HG02759 (cell line): ENCODE measurements around the gene TES.
"Not testable (repeated sequence)": the region's sequence is repeated elsewhere in the genome, so short reads cannot be mapped to it uniquely, and the experiment has no call there.

Source experiments
- ATAC-seq: cut with Tn5 transposase; IDR thresholded peaks from one replicate; pipeline ENCODE4 v1.9.1; 2021; ENCODE audit warnings: mild to moderate bottlenecking, moderate library complexity; ENCODE audit not compliant: unreplicated experiment

Gene TES

GRCh38 chr7:116279217-116279616, 68.9 kb downstream of the TES start:
- no peak for ATAC-seq

GRCh38 chr7:116280803-116281202, 70.5 kb downstream of the TES start:
- ATAC-seq, result no peak

GRCh38 chr7:116283595-116284204, 73.4 kb downstream of the TES start:
- no peak for ATAC-seq

GRCh38 chr7:116284390-116284789, 74.1 kb downstream of the TES start:
- ATAC-seq, result no peak

GRCh38 chr7:116285252-116285651, 74.9 kb downstream of the TES start:
- ATAC-seq, result no peak

- ATAC-seq, result no peak
Measured at GRCh38 chr7:116290740-116291139, 80.4 kb downstream of the TES start.

- ATAC-seq, result no peak
Measured at GRCh38 chr7:116291937-116292336, 81.6 kb downstream of the TES start.

- no peak for ATAC-seq
Measured at GRCh38 chr7:116292381-116292780, 82.0 kb downstream of the TES start.

- ATAC-seq, result no peak
Measured at GRCh38 chr7:116293139-116293538, 82.8 kb downstream of the TES start.

- ATAC-seq, result no peak
Measured at GRCh38 chr7:116293633-116294032, 83.3 kb downstream of the TES start.

- not testable (repeated sequence) for ATAC-seq
Measured at GRCh38 chr7:116295903-116296302, 85.6 kb downstream of the TES start.

- ATAC-seq, result no peak
Measured at GRCh38 chr7:116298055-116298454, 87.7 kb downstream of the TES start.

GRCh38 chr7:116298576-116298975, 88.2 kb downstream of the TES start:
- no peak for ATAC-seq

GRCh38 chr7:116305485-116306408, 95.4 kb downstream of the TES start:
- no peak for ATAC-seq

GRCh38 chr7:116306409-116307048, 96.2 kb downstream of the TES start:
- no peak for ATAC-seq

GRCh38 chr7:116307253-116307652, 96.9 kb downstream of the TES start:
- no peak for ATAC-seq
